Measurements from ENCODE around the gene SHB.

SHB gene

DNA sequence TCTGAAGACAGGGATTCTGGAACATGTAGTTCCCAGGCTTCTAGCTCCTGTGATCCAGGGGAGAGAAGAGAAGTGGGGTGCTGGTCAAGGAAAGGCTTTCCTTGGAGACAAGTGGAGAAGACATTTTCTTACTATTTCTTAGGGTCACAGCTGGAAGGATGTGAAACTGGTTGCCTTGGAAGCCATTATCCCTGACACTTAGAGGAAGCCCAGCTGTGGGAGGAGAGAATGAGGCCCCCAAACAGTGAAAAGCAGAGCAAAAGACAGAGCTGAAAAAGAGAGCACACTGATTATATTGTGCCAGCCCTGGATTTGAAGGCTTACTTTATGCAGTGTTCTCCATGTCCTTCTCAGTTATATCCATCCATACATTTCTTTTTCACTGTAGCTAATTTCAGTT is 17.5 kb upstream of the SHB start:
- no peak for DNase-seq (ENCODE audit: low spot score)

DNA sequence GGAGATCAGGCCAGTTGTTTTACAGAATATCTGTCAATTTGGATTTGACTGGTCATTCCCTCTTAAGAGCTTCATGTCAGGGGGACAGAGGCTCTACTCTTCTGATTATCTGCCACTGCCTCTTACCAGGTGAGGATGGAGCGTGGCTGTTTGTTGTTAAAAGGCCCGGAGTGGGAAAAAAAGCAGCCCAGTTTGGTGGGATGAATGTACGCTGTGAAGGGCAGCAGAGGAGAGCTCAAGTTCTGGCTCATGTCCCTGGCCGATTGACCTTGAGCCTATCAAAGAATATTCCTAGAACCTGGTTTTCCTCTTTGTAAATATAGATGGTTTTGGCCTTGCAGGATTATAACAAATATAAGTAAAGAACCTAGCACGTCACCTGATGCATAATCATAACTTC is 16.3 kb upstream of the SHB start:
- DNase-seq (ENCODE audit: low spot score), result no peak

DNA sequence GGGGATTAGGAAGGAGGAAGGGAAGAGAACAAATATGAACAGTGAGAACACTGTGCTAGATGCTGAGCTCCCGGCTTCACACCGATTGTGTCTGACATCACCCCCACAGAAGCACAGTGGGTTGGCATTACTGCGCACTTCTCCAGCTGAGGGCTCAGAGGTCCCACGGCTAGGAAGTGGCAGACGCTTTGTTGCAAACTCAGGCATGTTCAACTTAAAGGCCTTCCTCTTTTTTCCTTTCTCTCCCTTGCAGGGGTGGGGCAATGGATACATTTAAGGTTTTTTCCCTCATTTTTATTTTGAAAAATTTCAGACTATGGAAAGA is 15.5 kb upstream of the SHB start:
- DNase-seq (ENCODE audit: low spot score), result no peak

DNA sequence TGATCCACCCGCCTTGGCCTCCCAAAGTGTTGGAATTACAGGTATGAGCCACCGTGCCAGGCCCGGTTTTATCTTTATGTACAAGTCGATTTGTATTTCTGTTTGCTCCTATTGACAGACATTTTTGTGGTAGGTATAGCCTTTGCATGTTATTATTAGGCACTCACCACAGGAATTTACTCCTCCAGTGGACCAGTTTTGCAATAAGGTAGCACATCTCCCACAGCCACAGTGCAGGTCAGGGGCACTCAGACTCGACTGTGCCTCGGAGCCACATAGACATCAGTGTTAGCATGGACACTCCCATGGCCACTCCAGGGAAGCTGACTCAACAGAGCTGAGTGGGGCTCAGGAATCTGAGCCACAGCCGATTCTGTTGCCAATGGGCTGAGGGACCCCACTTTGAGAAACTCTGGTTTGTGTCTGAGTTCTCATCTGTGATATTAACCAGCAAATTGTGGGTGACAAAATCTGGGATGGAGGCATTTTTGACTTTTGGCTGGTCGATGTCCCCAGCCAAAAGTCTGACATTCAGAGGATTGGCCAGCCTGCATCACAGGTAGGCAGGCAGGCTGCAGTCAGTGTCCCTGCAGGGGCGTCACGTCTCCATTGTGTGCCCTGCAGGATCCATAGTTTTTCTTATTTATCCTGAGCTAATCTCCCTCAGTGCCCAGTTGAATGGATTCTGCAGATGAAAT is 15.0 kb upstream of the SHB start:
- no peak for DNase-seq (ENCODE audit: low spot score)

DNA sequence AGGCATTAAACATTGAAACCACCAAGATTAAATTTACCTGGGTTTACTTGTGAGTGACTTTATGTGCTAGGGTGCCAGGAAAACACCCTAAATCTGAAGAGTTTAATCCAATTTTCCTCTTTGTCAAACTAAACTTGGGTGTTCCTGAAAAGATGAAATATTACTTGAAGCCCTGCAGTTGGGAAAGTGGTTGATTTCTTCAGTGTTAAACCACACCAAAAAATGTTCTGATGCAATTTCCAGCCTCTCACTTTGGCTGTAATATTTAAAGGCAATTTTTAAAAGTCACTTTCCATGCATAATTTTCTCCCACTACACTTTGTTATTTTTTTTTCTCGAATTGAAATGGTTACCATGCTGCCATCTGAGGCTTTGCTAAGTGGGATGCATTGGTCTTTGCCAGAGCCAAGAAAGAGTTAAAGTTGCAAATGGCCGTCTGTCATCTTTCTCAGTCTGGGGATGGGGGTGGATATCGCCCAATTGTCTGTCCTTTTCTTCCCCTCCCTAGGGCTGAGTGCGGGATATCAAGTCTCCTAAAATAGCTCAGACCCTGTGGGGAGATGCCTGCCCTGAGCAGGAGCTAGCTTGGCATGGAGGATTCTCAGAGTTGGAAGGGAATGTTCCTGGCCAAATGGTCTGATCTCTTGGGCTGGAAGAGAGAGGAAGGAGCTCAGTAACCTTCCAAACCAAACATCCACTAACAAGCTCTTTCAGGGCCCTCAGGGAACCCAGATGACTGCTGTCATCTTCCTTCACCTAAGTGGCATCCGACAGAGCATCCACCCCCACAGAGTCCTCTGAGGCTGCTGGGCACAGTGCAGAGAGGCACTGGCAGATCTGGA is 13.6 kb upstream of the SHB start:
- no peak for DNase-seq (ENCODE audit: low spot score)

DNA sequence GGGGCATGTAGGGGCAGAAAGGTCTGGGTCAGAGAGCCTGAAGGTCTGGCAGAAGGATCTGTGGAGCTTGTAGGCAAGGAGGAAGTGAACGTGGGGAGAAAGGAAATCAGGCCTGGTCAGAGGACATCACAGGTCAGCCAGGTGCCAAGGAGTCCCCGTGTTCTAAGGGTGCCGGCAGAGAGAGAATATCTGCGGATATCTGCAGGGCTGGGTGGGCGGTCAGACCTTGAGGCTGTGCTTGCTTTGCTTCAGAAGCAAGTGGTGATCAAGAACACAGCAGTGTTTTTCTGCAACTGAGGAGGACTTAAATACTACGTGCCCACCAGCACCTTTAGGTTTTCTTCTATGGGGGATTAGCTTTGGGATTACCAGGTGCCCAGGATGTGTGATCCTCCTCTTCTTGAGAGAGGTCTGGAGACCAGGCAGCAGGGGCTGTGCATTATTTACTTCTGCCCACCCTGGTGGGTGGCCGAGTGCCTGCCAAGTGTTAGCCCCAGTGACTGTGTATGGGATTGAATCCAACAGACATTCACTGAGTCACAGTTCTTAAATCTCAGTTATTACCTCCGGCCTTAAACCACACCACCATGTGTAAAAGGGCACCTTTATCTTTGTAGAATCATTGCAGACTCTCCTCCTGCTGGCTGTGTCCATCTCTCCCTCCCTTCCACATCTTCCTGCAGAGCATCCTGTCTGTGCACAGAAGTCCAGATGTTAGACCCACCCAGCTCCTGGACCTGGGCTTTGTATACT is 12.5 kb upstream of the SHB start:
- no peak for DNase-seq (ENCODE audit: low spot score)

DNA sequence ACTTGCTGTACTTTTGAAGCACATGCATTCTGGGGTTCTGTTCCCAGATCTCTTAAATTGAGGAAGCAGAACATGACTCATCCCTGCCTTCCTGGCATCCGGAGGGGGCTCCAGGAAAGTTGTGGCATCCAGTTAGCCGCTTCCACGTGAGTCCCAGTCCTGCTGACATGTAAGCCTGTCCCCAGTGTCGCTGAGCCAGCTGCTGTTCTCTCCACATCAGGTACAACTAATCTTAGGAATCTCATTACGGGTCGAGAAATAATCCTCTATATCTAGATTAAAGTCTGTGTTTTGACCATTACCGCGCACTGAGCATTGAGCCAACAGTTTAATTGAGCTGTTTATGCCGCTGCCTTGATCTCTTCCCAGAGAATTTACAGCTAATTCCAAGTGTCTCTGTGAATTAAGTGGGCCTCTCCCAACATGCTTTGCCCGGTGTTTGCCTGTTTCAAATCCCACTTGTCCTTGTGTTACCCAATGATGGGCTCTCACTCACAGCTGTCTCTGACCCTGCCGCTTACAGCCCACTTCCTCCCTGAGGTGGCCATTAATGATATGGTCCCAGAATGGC is 10.5 kb upstream of the SHB start:
- DNase-seq (ENCODE audit: low spot score), result no peak

DNA sequence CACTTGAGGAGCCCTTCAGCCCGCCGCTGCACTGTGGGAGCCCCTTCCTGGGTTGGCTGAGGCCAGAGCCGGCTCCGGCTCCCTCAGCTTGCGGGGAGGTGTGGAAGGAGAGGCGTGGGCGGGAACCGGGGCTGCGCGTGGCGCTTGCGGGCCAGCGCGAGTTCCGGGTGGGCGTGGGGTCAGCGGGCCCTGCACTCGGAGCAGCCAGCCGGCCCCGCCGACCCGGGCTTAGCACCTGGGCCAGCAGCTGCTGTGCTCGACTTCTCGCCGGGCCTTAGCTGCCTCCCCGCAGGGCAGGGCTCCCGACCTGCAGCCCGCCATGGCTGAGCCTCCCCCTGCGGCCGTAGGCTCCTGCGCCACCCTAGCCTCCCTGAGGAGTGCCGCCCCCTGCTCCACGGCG is 6.2 kb upstream of the SHB start:
- DNase-seq (ENCODE audit: low spot score), result no peak

DNA sequence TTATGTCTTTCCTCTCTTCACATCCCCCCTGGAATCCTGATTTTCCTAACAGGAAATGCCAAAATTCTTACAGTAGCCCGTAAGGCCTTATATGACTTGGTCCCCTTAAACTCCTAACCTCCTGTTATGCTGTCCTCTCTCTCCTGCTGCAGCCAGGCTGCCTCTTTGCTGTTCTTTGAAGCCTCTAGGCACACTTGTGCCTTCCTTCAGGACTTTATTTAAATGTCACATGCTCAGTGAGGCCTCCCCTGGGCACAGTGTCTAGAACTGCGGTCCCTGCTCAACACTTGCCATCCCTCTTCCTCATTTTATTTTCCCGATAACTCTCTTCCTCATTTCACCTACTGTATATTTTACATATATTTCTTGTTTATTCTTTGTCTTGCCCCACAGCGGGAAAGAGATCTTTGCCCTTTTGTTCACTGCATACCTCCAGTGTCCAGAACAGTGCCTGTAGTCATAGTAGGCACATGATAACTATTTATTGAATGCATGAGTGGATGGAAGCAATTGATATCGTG is 5.5 kb upstream of the SHB start:
- no peak for DNase-seq (ENCODE audit: low spot score)

DNA sequence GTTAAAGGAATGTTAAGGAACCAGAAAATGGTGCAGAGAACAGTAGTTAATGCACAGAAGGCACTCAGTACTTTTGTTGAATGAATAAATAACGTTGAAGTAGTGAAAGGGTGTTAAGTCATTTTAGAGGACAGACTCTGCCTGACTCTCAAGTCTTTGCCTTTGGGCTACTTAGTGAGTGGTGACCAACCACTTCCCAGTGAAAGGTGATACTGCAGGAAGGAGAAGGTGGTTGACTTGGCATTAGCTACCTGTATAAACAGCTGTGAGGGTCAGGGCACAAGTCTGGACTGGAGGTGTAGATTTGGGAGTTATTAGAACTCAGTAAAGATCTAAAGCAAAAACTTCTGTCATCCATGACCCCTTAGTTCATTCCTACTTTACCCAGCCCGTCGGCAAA is 4.9 kb upstream of the SHB start:
- DNase-seq (ENCODE audit: low spot score), result no peak

DNA sequence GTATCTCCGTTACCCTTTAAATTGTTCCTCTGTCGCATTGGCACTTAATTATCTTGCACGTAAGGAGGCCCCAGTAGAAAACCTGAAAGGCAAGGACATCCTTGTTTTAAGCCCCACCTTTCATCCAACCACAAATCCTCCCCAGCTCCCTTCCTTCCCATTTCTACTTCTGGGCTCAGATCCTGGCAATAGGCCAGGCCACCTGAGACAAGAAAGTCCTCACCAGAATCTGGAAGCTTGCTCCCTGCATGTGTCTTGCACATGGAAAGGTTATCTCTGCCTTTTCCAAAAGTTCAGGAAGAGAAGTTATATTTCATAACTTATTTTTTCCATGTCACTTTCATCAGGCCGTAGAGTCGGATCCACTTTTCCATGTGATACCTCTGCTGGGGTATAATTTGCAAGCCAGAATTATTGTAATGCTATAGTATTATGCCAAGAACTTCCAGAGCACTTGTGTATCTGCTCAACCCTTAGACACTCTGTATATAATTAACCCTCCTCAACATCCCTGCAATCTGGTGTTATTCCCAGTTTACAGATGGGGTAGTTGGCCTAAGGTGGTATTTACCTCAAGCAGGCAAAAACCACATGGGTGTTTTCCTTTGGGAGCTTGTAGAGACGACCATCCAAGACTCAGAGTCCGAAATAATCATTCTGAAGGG is 2.6 kb upstream of the SHB start:
- DNase-seq (ENCODE audit: low spot score), result no peak

DNA sequence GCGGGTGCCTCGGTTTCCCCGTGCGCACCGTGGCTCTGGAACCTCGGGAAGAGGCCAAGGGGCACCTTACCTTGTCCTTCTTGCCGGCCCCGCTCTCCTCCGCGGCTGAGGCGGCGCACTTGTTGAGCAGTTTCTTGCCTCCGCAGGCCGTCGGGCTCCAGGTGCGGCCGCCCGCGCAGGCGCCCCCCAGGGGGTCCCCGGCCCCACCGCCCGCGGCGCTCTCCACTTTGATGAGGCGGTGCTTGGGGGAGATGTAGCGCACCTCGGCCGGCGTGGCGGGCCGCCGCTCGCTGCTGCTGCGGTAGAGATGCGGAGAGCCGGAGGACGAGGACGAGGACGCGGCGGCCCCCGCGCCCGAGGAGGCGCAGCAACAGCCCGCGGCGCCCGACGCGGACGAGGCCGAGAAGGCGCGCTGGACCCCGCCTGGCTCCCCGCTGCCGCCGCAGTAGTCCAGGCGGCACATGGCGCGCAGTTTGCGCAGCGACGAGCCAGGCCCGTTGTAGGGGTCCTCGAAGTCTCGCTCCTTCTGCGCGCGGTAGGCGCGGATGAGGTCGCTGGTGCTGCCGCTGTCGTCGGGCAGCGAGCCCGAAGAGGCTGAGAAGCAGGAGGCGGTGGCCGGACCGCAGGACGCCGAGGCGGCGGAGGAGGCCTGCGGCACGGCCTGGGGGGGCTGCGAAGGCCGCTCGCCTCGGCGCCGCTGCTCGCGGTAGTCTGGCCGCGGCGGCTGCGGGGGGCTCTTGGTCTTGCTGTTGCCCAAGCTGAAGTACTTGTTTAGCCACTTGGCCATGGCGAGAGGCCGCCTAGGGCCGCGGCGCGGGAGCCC is 957 bp downstream of the SHB start:
- DNase-seq (ENCODE audit: low spot score), result no peak

DNA sequence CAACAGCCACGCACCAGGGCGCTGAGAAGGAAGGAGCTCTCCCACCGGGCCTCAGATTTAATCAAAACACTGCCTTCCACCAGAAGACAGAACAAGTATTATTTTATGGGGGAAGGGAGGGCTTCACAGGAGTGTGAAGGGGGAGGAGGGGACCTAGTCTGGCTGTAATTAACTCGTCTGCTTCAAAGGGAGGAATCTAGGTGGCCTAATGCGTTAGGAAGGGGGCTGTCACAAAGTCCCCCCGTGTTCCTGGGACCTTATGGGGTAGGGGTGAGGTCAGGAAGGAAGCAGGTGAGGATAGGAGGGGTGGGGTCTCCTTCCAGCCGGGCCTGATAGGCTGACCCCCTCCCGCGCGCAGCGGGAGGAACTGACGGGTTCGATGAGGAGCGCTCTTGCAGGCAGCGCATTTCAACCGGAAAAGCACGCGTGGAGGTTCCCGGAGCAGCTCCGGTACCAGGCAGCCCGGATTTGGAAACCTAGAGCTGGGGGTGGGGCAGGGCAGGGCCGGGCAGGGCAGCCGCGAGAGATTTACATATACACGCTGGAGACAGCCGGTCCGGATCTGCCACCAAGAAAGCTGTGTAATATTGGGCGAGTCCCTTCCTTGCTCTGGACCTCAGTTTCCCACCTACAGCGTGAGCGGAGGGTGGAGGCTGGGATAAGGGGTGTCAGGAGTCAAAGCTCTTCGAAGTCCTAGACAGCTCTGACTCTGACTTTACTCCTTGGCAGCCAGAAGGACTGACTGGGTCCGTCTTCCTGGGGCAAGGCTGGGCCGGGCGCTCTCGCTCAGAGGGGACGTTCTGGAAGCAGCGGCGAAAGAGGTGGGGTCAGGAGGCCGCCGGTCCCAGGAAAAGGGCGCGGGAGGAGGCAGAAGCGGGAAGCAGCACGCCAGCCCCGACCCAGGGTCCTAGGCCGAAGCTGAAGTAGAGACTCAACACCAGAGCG is 1.8 kb downstream of the SHB start:
- no peak for DNase-seq (ENCODE audit: low spot score)

DNA sequence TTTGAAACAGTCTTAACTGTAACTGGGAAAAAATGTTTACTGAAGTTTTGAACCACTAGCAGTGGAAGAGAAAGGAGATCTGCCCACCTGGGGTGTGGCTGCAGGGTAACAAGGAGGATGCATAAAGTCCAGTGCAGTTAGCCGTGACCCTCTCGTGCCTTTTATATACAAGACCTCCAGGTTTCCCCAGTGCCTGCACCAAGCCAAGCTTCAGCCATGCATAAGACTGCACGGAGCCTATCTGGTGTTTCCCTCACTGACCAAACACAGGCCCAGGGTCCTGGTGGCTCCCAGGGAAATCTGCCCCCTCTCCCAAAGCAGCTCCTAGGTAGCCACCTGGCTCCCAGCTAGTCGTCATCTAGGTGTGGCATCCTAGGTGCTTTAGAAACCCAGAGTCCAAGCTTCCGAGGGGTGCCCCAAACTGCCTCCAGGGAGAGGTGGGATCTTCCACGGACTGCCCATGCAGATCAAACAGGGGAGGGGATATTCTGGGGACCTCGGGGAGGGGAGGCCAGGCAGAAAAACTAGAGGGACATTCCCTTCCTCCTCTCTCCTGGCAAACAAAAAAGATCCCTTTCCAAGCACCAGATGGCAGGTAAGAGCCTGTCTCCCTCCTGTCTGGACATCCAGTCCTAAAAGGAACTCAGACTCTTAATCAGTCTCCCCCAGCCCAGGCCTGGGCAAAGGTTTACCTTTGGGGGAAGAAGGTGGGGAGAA is 2.7 kb downstream of the SHB start:
- DNase-seq (ENCODE audit: low spot score), result no peak

DNA sequence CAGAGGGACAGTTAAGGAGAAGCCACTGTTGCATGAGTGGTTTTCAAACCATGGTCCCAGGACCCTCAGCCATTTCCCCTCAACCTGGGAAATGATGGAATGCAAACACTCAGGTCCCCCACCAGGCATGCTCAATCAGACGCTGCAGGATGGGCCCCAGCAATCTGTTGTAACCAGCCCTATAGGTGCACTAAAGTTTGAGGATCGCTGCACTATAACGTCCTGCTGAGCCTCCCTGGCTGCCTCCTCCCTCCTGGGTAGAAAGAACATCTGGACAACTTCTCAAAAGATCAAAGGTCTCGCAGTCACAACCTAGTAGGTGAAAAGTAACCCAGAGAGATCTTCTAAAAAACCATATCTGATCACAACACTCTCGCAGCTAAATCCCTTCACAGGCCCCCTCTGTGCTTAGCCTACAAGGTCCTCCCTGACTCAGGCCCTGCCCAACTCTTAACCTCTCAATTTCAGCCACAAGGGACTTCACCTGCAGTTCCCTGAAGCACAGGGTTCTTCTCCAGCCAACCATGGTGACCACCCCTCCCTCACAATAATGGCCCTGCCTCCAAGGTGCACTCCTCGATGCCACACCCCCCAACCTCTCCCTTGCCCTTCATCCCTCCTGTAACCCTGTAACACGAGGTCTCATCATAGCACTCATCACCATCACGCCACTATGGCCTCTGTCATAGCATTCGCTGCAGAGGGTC is 3.5 kb downstream of the SHB start:
- DNase-seq (ENCODE audit: low spot score), result no peak

DNA sequence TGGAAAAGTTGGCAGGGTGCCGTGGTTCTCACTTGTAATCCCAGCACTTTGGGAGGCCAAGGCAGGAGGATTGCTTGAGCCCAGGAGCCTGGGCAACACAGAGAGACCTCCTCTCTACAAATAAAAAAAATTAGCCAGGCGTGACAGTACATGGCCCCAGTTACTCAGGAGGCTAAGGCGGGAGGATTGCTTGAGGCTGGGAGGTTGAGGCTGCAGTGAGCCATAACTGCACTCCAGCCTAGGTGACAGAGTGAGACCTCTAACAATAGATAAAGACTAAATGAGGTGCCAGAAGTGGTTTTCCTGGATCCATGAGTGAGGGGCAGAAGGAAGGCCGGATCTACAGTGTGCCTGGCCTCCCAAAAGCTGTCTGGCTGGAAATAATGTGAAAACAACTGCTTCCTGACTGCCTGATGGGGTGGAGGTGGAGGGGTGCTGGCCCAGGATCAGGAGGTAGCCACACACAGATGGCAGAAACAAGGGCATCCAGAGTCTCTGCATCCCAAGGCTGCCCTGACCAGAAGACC is 4.1 kb downstream of the SHB start:
- DNase-seq (ENCODE audit: low spot score), result no peak

DNA sequence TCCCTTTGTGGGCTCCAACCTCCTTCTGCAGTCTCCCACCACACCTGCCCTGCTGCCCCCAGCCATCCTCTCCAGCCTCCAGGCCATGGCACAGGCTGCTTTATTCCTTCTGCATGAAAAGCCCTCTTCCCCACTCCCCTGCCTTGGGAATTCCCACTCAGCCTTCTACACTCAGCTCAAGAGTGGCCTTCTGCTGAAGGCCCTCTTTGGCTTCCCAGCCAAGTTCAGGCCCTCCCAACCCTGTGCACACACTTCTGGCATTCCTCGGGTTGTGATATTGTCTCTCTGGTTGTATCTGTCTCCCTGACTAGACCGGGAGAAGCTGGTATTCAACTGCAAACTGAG is 5.7 kb downstream of the SHB start:
- no peak for DNase-seq (ENCODE audit: low spot score)

DNA sequence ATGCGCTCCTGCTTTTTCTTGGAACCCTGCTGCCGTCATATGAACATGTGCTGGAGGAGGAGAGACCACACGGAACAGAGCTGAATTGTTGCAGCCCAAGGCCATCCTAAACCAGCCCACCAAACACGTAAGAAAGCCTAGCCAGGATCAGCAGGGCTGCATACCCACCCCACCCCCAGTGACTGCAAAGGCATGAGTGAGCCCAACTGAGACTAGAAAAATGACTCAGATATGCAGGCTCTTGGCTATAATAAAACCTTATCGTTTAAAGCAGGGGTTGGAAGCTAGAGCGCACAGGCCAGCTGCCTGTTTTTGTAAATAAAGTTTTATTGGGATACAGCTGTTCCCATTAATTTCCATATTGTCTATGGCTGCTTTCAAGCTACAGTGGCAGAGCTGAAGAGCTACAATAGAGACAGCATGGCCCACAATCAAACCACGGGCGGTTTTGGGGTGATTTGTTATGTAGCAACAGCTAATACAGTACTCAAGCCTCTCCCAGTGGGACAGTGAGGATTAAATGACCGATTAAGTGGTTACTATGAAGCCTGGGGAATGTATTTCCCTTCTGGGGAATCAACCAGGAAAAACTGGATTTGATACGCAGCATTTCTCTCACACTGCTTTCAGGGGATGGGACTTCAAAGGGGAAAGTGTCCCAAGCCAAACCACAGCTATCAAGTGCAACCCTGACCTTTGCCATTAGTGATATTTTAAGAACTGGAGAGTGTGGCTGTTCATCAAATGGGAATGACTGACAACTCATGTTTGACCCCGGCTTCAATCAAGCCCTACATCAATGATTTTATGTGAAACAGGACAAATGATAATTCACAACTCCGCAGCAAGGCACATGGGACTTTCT is 6.3 kb downstream of the SHB start:
- no peak for DNase-seq (ENCODE audit: low spot score)

Measured in CD4-positive, alpha-beta T cell treated with Interleukin-15 for 4 hours (primary cell).